AG04450 (cell line): Measurements from ENCODE around the gene EEPD1. TPM values are rescaled to one million over a fixed set of nuclear protein-coding genes. Genes with fewer than 3 reads are reported as not detected.

ENCODE experiments used
- CTCF ChIA-PET: fragments of 300-600, 350-600 bp; formaldehyde crosslinking; extraction: SDS; loops from one replicate; lab custom pipeline; 2022; ENCODE audit warnings: antibody characterized with exemption, inconsistent platforms; lab: Charles Lee
- POLR2A ChIA-PET: fragments of 350-600 bp; formaldehyde crosslinking; extraction: SDS; loops from one replicate; lab custom pipeline; 2021; ENCODE audit warnings: antibody characterized with exemption, inconsistent platforms; lab: Yijun Ruan, JAX
- DNase-seq: peaks from one replicate; pipeline ENCODE4 v3.0.0-alpha.2; 2011; ENCODE audit warnings: low read depth, low spot score
- H3K27ac ChIP-seq: one replicate; pipeline ENCODE4 v1.5.1; 2012; ENCODE audit warnings: low read depth, low read length, control low read depth
- H3K27me3 ChIP-seq: one replicate; pipeline ENCODE4 v1.6.0; 2012; ENCODE audit warnings: low read length; ENCODE audit not compliant: control insufficient read depth, insufficient read depth
- H3K4me3 ChIP-seq: 2 replicates; pipeline ENCODE4 v1.5.1; 2011; ENCODE audit warnings: mild to moderate bottlenecking, low read depth, low read length, control low read depth
- H3K9me3 ChIP-seq: 2 replicates; pipeline ENCODE4 v1.5.1; 2012; ENCODE audit warnings: low read length; ENCODE audit not compliant: control insufficient read depth, insufficient read depth
- CTCF ChIP-seq: IDR thresholded peaks from 2 replicates; pipeline ENCODE4 v1.5.1; 2011; ENCODE audit warnings: low read depth, low read length, control low read depth, inconsistent platforms
- polyA plus RNA-seq: library from polyadenylated mRNA; depleted of rRNA; stranded (reverse); fragments of >200 nt; gene quantifications from 2 replicates; pipeline ENCODE4 v1.2.3, GENCODE V29; 2011

The EEPD1 gene
- polyA plus RNA-seq, 1 experiment = 21.1 TPM

GRCh38 chr7:36308031-36308430 lies 155.0 kb downstream of the EEPD1 start:
- ChIA-PET POLR2A (no interaction called here), CTCF (interaction anchor here (1.0 to 1.5 kb wide), 2 partner anchors 11 to 332 kb away, joined by 6 to 7 read pairs; no protein-coding TSS in a partner anchor)
- H3K27ac ChIP-seq = no peak overlapping the region
- TF ChIP-seq CTCF = no peak
- no peak overlapping the region for H3K4me3 ChIP-seq
- no peaks in the 10 kb centered on the region for H3K27me3 ChIP-seq
- no peak for DNase-seq
- H3K9me3 ChIP-seq = no peaks in the 10 kb centered on the region; the same call in 1 of the 2 replicates

- no peak for TF ChIP-seq CTCF
- POLR2A ChIA-PET = no interaction called here
- Histone ChIP-seq H3K4me3 (no peak overlapping the region), H3K9me3 (no peaks in the 10 kb centered on the region; the same call in 1 of the 2 replicates), H3K27ac (no peak overlapping the region), H3K27me3 (peaks cover 2% of the 10 kb centered on the region)
- DNase-seq = no peak
- CTCF ChIA-PET = interaction anchor here (1.9 kb wide), 1 partner anchor 10 kb away, joined by 10 read pairs; no protein-coding TSS in a partner anchor
These were observed 156.2 kb downstream of the EEPD1 start for GRCh38 chr7:36309301-36309700.

GRCh38 chr7:36309716-36310115 lies 156.7 kb downstream of the EEPD1 start:
- no peak for TF ChIP-seq CTCF
- ChIA-PET POLR2A (no interaction called here), CTCF (interaction anchor here (1.9 kb wide), 1 partner anchor 10 kb away, joined by 10 read pairs; no protein-coding TSS in a partner anchor)
- Histone ChIP-seq H3K4me3 (no peak overlapping the region), H3K9me3 (no peaks in the 10 kb centered on the region; the same call in 1 of the 2 replicates), H3K27ac (no peak overlapping the region), H3K27me3 (peaks cover 4% of the 10 kb centered on the region)
- no peak for DNase-seq

- Histone ChIP-seq H3K27ac (no peak overlapping the region), H3K4me3 (no peak overlapping the region), H3K27me3 (peaks cover 7% of the 10 kb centered on the region), H3K9me3 (no peaks in the 10 kb centered on the region)
- TF ChIP-seq CTCF = no peak
- ChIA-PET CTCF (no interaction called here), POLR2A (no interaction called here)
- DNase-seq = no peak
These were observed 157.8 kb downstream of the EEPD1 start for GRCh38 chr7:36310897-36311296.

GRCh38 chr7:36311539-36311938 lies 158.5 kb downstream of the EEPD1 start:
- ChIA-PET POLR2A (no interaction called here), CTCF (interaction anchor here (0.9 kb wide), 1 partner anchor 8 kb away, joined by 3 read pairs; no protein-coding TSS in a partner anchor)
- Histone ChIP-seq H3K27ac (no peak overlapping the region), H3K27me3 (peaks cover 7% of the 10 kb centered on the region), H3K4me3 (no peak overlapping the region), H3K9me3 (no peaks in the 10 kb centered on the region)
- no peak for TF ChIP-seq CTCF
- no peak for DNase-seq
